Body of pancreas (tissue), 4 donors: ENCODE data around the gene SEMA6B. TPM values are rescaled to one million over a fixed set of nuclear protein-coding genes. Genes with fewer than 3 reads are reported as not detected.

ENCODE experiments used
- ATAC-seq: fragments of 150-250 bp; one replicate; pipeline ENCODE4 v1.9.1; 2016
- DNase-seq, 4 donors: peaks; one replicate each; pipeline ENCODE4 v3.0.0-alpha.2; 2019
- H3K27ac ChIP-seq, 4 donors: fragments of 200-600 bp; sonication (generic); 1 replicate in 3 of 4; 2 replicates in 1 of 4; pipeline versions ENCODE4 v1.5.1 to v1.6.1; 2016 to 2019; ENCODE audit warnings: mild to moderate bottlenecking in 1 of 4, mixed read lengths in 1 of 4, moderate library complexity in 1 of 4
- H3K27me3 ChIP-seq, 2 donors: fragments of 200-600 bp; sonication (generic); one replicate each; pipeline ENCODE4 v1.6.0; 2016; ENCODE audit warnings: mild to moderate bottlenecking in 1 of 2
- H3K36me3 ChIP-seq, 2 donors: fragments of 200-600 bp; sonication (generic); replicated peaks in 1 of 2; 2 replicates each; pipeline ENCODE4 v1.5.1; 2016; ENCODE audit warnings: low read depth in 2 of 2; ENCODE audit not compliant: insufficient read depth in 1 of 2
- H3K4me1 ChIP-seq: fragments of 200-600 bp; sonication (generic); one replicate; pipeline ENCODE4 v1.6.0; 2016
- H3K4me3 ChIP-seq, 2 donors: fragments of 200-600 bp; sonication (generic); 1 replicate in 1 of 2; 2 replicates in 1 of 2; pipeline ENCODE4 v1.5.1; 2016 to 2019
- H3K9me3 ChIP-seq, 3 donors: fragments of 200-600 bp; sonication (generic); 1 replicate in 2 of 3; 2 replicates in 1 of 3; pipeline ENCODE4 v1.5.1; 2016
- CTCF ChIP-seq, 7 experiments: fragments of 450-650 bp in 4 of 7; fragments of 200-600 bp in 3 of 7; sonication (generic) in 3 of 7; IDR thresholded peaks; one replicate each; pipeline ENCODE4 v1.5.1; 2016 to 2019; ENCODE audit warnings: antibody characterized with exemption in 7 of 7
- POLR2A ChIP-seq, 3 donors: fragments of 450-650 bp; IDR thresholded peaks; one replicate each; pipeline ENCODE4 v1.6.1; 2016; ENCODE audit warnings: antibody characterized with exemption in 3 of 3, mild to moderate bottlenecking in 2 of 3
- WGBS, 2 donors: methylation state at CpG; one replicate each; pipeline ENCODE4 v1.1.5; 2017; 5-methylcytosine and 5-hydroxymethylcytosine counted together
- intact Hi-C: fragments of 100-400 bp; cut with DNase I; formaldehyde crosslinking; loops from one replicate; pipeline ENCODE4 v1.15.1; 2023
- total RNA-seq, 2 donors: library from RNA; depleted of rRNA; stranded (reverse); fragments of >200 nt; gene quantifications; one replicate each; pipeline ENCODE4 v1.1.0, GENCODE V29; 2016

Gene SEMA6B
- total RNA-seq, 2 donors from 2014 or later, result 6.0 to 11.5 TPM

DNA sequence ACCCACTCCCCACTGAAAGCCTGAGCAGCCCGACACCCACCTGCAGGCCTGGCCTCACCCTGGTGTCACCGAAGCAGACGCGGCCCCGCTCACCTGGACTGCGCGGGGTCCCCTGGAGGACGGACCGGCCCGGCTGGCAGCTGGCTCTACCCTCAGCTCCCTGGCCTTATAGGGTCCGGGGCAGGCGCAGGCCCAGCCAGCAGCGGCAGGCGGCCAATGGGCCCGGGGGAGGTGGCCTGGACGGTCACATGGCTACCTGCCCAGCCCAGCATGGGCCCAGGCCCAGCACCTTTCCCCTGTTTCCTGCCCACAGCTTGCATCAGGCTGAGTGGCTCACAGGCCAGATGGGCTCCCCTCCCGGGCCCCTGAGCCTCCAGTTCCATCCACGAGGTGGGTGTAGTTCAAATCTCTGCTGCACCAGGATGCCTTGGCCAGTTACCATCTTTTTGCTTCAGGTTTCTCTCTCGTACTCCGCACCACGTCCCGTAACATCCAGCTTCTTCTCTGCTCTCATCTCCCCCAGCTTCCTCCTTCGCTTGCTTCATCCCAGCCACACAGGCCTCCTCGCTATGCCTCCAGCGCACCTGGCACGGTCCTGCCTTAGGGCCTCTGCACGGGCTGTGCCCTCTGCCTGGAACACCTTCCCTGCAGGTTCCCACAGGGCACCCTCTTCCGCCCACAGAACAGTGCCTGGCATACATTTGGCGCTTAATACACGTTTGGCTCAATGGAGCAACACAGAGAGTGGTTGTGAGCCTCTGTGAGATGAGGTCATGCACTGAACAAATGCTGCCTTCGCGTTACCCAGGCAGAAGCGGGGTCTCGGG, 40.9 kb downstream of the SEMA6B start, which contains the start of gene PLIN4:
Gene PLIN4, minus strand, starts transcription at position 142 of the 827 bp plus-strand sequence. CDS start 214 bp downstream, outside the sequence.
- intact Hi-C loops, result no loop called here
- no peak for TF ChIP-seq CTCF (IDR thresholded peaks at IDR 0.05)
- TF ChIP-seq POLR2A (IDR thresholded peaks at IDR 0.05), result no peak
- Histone ChIP-seq H3K27me3 (no peaks in the 10 kb centered on the region), H3K4me1 (peaks cover 9% of the 10 kb centered on the region), H3K9me3 (no peaks in the 10 kb centered on the region), H3K36me3 (no peaks in the 10 kb centered on the region), H3K4me3 (no peak within 1 kb of the TSS), H3K27ac (no peak within 1 kb of the TSS)
- peak; percentile 64 for ATAC-seq
- WGBS, 2 donors, result 74 to 83% methylated on average over 21 to 33 of the region's 34 CpGs
- DNase-seq, result peak; percentile 41 to 81 (median 60)

DNA sequence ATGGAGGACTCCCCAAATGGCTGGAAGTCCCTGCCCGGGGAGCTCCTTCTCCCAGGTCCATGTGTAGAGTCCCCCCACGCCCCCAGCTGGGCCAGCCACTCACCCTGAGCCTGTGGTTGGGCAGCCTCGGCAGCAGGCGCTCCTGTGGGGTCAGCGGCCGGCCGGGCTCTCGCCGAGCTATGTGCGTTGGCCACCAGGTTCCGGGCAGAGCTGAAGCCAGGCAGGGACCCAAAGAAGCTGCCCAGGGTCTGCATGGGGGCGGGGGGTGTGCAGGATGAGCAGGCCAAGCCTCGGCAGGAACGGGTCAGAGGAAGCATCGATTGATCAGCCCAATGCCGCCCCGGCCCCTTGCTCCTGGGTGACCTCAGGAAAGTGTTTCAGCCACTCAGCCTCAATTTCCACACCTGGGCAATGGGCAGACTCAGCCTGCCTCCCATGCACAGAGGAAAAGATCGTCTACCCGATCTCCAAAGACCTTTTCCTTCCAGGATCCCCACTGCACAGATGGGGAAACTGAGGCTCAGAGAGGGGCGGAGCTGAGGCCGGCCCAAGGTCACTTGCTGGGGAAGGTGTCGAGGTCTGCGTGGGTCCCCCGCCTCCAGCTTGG, 41.9 kb downstream of the SEMA6B start:
- no peak for TF ChIP-seq CTCF (IDR thresholded peaks at IDR 0.05)
- no peak for TF ChIP-seq POLR2A (IDR thresholded peaks at IDR 0.05)
- H3K4me3 ChIP-seq, result no peak overlapping the region
- H3K36me3 ChIP-seq, result no peaks in the 10 kb centered on the region
- WGBS, 2 donors, result 70 to 87% methylated on average over 7 to 11 of the region's 24 CpGs
- H3K4me1 ChIP-seq, result peaks cover 9% of the 10 kb centered on the region
- intact Hi-C loops, result no loop called here
- no peak for DNase-seq
- ATAC-seq, result no peak
- no peaks in the 10 kb centered on the region for H3K27me3 ChIP-seq
- no peaks in the 10 kb centered on the region for H3K9me3 ChIP-seq
- H3K27ac ChIP-seq, result no peak overlapping the region

DNA sequence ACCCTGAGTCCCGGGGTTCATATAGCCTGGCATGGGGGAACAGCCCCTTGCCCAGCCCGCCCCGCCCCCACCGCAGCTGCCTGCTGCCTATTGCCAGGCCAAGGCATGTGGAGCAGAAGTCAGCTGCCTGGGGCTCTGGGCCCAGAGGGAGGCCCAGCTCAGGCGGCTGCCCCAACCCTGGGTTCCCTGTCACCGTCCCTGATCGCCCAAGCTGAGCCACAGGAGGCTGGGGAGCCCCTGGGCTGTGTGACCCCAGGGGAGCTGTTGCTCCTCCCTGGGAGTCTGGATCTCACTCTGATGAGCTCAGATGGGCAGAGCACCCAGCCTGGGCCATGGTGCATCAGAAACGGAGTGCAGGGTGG, 42.6 kb downstream of the SEMA6B start:
- H3K4me3 ChIP-seq, result no peak overlapping the region

DNA sequence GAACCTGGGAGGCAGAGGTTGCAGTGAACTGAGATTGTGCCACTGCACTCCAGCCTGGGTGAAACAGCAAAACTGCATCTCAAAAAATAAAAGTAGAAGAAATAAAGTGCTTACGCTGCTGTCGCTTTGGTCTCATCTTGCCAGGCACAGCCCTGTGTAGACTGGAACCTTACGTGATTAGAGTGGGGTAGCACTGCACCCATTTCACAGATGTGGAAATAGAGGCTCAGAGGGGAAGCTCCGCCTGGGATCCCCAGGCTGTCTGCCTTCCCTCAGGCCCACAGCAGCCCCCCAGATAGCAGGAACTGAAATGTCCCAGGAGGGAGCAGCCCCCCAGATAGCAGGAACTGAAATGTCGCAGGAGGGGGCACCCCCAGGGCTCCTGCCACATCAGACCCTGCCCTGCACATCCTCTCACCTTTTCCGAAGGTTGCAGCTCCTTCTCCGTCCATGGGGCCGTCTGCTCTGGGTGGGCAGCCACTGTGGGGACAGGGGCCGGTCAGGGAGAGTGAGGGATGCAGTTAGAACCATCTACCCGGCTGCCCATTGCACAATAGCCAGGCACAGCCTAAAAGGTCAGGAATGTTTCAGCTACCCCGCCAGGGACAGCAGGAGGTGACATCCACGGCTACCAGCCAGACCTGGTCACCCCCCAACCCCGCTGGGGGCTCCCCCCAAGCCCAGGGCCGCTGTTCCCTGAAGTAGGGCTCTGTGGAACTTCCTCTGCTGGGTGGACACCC, 43.1 kb downstream of the SEMA6B start:
- no peaks in the 10 kb centered on the region for H3K27me3 ChIP-seq
- 82 to 89% methylated on average over 11 to 14 of the region's 14 CpGs for WGBS, 2 donors
- no peak for DNase-seq
- H3K4me1 ChIP-seq, result peaks cover 9% of the 10 kb centered on the region
- no peak overlapping the region for H3K27ac ChIP-seq
- H3K36me3 ChIP-seq, result no peaks in the 10 kb centered on the region
- ATAC-seq, result no peak
- no peaks in the 10 kb centered on the region for H3K9me3 ChIP-seq
- intact Hi-C loops, result no loop called here
- no peak for TF ChIP-seq CTCF (IDR thresholded peaks at IDR 0.05)
- TF ChIP-seq POLR2A (IDR thresholded peaks at IDR 0.05), result no peak
- no peak overlapping the region for H3K4me3 ChIP-seq

More for the DNA sequence above, 42.6 kb downstream of the SEMA6B start:
- Histone ChIP-seq H3K36me3 (no peaks in the 10 kb centered on the region), H3K4me1 (peaks cover 9% of the 10 kb centered on the region), H3K27ac (no peak overlapping the region), H3K27me3 (no peaks in the 10 kb centered on the region), H3K9me3 (no peaks in the 10 kb centered on the region)
- intact Hi-C loops, result no loop called here
- TF ChIP-seq CTCF (IDR thresholded peaks at IDR 0.05), result no peak
- WGBS, 2 donors, result 72 to 100% methylated on average over 4 to 6 of the region's 8 CpGs
- ATAC-seq (no peak), DNase-seq (no peak)
